Right forelimb (tissue), 1 donor: ENCODE results near the gene ABI3BP.

ENCODE experiments used
- DNase-seq: peaks from one replicate; pipeline ENCODE4 v3.0.0-alpha.2; 2018

ABI3BP gene

DNA sequence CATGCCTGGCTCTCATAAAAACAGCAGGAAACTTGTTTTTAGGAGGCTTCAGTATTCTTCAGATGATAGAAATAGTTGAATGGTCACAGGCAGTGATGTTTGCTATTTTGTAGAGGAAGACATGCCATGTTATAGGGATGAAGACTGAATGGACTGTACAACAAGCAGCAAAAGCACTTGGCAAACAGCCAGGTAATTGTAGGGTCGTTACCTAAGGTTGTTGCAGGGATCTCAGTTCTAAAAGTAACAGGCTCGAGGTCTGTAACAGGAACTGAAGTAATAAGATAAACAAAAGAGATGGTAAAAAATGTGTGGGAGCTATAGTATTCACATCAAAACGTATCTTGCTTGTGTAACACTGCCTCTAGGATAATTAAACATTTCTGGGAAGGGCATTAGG lies 167.6 kb downstream of the ABI3BP start:
- no peak for DNase-seq

DNA sequence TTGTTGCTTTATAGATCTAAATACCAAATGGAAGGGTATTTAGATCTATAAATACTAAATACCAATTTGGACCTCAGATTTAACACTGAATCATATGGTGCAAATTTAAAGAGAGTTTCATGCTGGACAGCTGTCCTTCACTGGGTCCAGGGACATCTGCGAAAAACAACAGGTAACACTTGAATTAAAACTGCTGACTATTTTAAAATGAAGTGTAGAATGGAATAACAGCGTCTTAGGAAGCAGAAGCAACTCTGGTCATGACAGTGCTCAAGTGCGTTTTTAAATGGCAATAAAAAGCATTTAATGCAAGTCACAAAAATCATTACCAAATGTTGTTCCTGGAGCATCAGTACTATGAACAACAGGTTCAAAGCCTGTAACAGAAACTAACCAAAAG lies 177.6 kb downstream of the ABI3BP start:
- no peak for DNase-seq

- DNase-seq = no peak
Measured at GRCh38 chr3:100813828-100814227, 179.4 kb downstream of the ABI3BP start.

DNA sequence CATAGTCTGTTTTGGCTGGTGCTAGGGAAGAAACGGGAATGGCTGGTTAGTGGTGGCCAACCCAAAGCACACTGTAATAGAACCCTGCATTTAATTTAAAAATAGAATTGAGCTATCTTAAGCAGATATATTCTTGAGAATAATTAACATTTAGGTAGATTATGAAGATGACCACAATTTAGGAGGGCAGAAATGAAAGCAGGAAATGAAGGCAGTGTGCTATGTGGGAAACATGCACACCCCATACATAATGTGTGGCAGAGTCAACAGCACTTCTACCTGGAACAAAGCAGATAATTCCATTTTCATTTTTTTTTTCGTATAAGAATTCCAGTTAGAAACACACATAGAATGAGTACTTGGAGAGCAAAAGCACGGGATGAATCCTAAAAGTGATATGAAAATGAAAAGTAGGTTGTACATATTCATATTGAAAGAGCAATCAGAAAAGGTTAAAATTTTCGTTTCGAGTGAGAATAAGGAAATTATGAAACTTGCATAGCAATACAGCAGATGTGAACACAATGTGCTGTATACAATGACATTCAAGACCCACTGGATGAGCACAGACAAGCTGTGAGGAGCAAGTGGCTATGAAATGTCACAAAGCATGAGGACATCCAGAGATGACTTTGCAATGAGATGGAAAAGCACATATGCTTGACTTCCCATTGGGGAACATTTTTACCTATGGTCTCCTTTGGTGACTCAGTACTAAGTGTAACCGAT lies 181.3 kb downstream of the ABI3BP start:
- no peak for DNase-seq

- DNase-seq = no peak
Measured at GRCh38 chr3:100810671-100811070, 182.6 kb downstream of the ABI3BP start.

DNA sequence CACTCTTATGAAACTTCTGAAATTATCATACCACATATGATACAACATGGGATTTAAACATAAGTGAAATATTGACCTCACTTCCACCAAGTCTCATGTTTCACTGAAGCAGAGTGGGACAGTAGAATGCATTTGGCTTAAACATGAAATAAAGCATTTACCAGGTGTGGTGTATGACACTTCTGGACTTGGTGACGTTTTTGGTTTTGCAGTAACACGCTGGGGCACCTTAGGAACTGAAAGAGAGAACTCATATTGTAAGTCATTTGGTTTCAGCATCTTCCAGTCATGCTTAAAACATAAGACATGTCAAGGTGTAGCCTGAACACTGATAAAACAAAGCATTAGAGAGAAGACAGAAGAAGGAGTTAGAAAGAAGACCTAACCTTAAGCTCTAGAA lies 188.6 kb downstream of the ABI3BP start:
- DNase-seq = no peak

DNA sequence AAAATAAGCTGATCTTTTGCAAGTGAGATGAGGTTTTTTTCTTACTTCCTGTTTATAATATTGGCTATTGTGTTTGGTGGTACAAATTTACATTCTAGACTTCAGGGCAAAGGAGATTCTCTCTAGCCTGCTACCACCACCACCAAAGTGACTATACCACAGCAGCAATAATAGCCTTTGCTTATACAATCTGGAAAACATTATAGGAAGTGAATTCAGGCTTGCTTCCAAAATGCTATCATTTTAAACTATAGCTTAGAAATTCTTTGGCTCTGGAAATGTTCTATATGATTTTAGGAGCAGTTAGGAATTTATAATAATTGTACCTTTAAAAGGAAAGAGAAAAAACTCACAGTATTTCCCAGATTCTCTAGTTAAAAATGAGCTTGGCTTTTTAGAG lies 189.5 kb downstream of the ABI3BP start:
- DNase-seq = no peak

- no peak for DNase-seq
Measured at GRCh38 chr3:100802126-100802525, 191.1 kb downstream of the ABI3BP start.

DNA sequence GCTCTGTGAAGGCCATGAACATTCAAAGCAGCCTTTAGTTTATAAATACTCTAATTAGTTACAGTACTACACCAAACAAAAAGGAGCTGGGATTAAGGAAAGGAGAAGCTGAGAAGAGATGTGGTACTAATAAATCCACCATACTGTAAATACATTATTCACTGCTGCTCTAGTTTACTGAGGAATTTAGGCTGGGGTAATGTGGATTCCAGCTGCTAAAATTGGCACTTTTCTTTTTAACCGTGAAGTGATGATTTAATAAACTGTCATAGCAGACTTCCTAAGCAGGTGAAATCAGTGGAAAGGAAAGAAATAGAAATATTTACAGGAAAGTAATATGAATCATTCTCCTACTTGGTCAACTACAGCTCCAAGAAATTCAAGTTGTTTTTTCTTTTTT lies 195.2 kb downstream of the ABI3BP start:
- DNase-seq = no peak

- DNase-seq = no peak
Measured at GRCh38 chr3:100796556-100796955, 196.7 kb downstream of the ABI3BP start.

GRCh38 chr3:100789579-100789978 lies 203.6 kb downstream of the ABI3BP start:
- DNase-seq = no peak

DNA sequence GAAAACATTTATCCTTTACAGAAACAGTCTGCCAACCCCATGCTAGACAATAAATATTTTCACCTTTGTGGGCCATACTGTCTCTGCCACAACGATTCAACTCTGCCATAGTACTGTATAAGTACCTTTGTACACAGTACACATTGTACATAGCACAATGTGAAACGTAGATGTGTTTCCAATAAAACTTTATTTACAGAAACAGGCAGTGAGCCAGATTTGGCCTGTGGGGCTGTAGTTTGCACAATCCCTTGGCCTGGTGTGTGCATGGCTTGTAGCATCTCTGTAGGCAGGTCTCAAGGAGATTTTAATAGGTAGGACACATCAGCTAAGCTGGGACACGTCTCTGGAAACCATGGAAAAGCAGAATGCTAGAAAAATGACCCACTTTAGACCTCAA lies 209.6 kb downstream of the ABI3BP start:
- no peak for DNase-seq

GRCh38 chr3:100782906-100783305 lies 210.3 kb downstream of the ABI3BP start:
- DNase-seq = peak; percentile 71

- no peak for DNase-seq
Measured at GRCh38 chr3:100782348-100782747, 210.9 kb downstream of the ABI3BP start.

GRCh38 chr3:100781301-100781700 lies 211.9 kb downstream of the ABI3BP start:
- no peak for DNase-seq

GRCh38 chr3:100780071-100780622 lies 213.1 kb downstream of the ABI3BP start:
- DNase-seq = no peak

DNA sequence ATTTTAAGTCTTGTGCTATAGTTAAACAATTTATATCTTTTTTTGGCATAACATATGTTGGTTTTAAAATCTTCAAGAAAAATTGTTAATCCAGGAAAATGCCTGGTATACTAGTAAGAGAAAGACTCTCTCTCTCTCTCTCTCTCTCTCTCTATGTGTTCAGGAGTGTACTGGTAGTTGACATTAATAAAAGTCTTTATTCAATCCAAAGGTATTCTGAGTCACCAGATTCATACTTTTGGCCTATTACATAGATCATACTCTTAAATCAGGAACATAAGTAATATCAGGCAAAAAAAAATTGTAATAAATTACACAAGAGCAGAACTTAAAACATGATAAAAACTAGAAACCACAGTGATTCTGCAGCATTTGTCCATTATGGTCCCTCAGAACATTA lies 213.7 kb downstream of the ABI3BP start:
- no peak for DNase-seq

- DNase-seq = no peak
Measured at GRCh38 chr3:100777271-100777670, 215.9 kb downstream of the ABI3BP start.

GRCh38 chr3:100776746-100777145 lies 216.5 kb downstream of the ABI3BP start:
- DNase-seq = no peak

DNA sequence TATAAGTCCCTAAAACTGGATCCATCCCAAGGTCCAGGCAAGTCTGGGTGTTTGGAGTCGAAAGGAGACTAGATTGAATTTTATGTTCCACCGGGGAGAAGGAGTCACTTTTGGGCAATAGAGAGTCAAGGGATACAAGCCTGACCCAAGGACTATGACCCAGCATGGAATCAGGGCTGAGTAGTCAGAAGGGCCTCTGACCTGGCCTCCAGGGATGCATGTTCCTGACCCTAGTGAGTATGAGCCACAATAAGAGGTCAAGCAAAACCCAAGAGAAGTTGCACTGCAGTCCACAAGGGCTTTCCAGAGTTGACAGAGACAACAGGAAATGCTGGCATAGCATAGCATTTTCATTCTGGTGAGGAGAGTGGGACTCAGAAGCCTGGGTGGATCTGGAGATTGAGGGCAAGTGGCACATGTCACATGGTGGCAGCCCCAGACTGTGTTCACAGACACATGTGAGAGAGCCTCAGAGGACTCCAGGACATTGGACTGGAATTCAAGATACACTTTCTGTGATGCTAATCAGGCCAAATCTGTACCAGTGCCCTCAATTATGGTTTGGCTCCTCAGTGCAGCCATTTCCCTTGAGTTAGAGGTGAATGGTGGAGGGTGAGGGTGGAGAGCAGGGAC lies 217.0 kb downstream of the ABI3BP start:
- no peak for DNase-seq

- DNase-seq = no peak
Measured at GRCh38 chr3:100775669-100776068, 217.6 kb downstream of the ABI3BP start.

- DNase-seq = no peak
Measured at GRCh38 chr3:100775226-100775625, 218.0 kb downstream of the ABI3BP start.

- DNase-seq = no peak
Measured at GRCh38 chr3:100769693-100770092, 223.5 kb downstream of the ABI3BP start.

- no peak for DNase-seq
Measured at GRCh38 chr3:100766069-100766468, 227.2 kb downstream of the ABI3BP start.
